ENCODE measurements around the gene POU6F2.
A peak's percentile ranks its signal among the peaks of the same experiment; 100 is the strongest.

The POU6F2 gene

GRCh38 chr7:39261771-39262170 lies 284.1 kb downstream of the POU6F2 start:
- DNase-seq: no peak

- DNase-seq: no peak
These were observed 288.2 kb downstream of the POU6F2 start for GRCh38 chr7:39265641-39266591.

- DNase-seq: no peak
These were observed 291.3 kb downstream of the POU6F2 start for GRCh38 chr7:39269034-39269433.

GRCh38 chr7:39270018-39270417 lies 292.3 kb downstream of the POU6F2 start:
- no peak for DNase-seq

DNA sequence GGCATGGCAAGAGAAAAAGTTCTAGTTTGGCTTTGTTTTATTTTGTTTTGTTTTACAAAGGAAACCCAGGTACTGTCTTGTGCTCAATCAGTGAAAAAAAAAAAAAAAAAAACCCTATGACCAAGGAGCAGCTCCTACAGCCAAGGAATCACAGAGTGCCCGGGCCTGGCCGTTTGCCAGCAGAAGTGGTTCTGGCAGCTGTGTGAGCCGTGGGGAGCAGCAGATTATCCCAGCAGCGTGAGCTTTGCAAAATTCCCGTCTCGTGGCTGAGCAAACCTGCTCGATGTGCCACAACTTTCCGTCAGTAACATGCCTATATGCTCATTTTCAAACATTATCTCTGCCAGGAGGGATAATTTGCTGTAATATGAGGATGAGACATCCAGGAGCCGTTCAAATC lies 293.7 kb downstream of the POU6F2 start:
- DNase-seq: peak; percentile 85

DNA sequence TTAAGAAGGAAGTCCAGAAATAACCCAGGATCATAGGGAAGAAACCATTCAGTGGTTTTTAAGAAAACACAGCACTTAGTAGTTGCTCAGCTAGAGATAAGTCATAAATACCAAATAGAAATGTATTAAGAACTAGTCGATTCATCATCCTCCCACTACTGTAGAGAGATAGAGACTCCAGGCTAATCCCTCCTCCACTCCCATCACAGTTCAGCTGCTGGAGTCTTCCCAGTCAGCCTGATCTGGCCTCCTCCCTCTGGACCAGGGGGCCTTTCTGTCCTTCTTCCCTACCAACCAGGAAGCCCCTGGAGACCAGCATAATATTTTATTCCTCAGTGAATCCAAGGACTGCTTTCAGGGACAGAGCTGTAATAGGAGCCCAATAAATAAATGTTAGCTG lies 294.4 kb downstream of the POU6F2 start:
- no peak for DNase-seq

DNA sequence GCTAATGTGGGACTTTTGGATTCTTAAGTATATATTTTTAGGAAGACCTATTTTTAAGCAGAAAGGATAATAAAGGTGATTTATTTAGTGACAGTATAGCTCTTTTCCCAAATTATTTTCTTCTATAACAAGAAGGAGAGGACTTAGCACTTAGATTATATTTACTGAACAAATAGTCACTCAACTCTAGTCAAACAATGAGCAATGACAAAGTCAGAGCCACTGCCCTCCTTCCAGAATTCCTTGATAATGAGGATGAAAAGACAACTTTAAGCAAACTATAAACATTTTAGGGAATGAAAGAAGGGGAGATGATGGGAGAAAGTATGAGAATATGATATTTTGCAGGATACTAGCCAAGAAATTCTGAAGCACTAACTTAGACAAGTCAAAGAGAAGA lies 295.0 kb downstream of the POU6F2 start:
- DNase-seq: no peak

DNA sequence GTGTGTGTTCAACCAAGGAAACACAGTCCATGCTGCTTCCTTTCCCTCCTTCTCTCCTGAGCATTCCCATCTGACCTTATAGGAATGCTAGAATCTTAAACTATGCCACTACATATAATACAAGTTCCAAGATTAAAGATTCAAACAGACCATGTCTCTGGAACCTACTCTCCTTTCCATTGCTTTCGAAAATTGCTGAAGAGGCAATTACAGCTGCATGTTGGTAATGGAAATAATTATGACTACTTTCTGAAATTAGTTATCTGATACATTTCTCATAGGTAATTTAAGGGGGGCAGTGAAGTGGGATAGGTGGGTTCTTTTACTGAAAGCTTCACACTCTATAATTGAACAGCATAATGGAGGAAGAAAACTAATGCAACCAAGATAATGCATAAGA lies 302.6 kb downstream of the POU6F2 start:
- DNase-seq: no peak

DNA sequence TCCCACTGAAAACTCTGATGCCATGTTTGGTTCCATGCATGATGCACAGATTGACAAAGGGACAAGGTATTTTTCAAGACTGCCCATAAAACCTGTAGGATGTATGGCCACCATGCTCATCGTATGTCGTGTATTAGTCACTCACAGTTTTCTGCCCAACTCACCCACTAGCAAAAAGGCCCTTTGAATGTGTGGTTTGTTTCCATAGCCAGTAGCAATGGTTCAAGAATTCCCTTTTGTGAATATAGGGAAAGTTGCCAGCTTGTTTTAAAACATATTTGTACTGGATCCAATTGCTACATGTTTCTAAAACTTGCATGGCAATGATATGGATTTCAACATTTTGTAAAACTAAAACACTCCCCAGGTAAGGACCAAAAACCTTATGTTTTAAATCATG lies 307.5 kb downstream of the POU6F2 start:
- DNase-seq: no peak

- DNase-seq: no peak
These were observed 310.6 kb downstream of the POU6F2 start for GRCh38 chr7:39288303-39288702.

DNA sequence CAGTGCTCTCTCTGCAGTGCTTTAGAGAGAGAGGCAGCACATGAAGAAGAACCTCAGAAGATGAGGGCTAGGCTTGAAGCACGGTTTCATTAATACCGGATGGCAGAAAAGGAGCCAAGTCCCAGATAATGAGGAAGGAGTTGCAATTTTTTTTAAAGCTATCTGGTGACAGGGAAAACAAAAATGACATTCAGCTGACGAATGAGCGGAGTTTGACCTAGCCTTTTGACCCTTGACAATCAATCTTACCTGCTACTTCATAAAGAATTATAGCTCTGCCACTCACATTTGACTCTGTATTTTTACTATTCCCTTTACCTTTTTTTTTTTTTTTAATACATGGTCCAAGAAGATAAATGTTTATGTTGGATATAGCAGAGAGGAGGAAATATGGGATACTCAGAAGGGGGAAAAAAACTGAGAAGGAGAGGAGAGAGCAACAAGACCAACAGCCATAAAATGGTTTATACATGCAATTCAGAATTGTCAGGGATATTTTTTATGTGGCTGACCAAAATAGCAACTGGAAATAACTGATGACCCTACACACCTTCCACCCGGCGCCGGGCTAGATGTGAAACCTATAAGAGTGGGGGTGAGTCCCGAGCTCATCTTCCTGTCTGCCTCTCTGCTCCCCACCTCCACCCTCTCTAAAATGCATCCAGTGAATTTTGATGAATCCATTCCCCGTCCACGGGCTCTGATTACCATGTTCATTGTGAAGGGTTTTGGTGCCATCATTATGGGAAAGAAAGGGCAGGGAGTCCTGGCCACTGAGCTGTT lies 314.1 kb downstream of the POU6F2 start:
- DNase-seq: no peak

DNA sequence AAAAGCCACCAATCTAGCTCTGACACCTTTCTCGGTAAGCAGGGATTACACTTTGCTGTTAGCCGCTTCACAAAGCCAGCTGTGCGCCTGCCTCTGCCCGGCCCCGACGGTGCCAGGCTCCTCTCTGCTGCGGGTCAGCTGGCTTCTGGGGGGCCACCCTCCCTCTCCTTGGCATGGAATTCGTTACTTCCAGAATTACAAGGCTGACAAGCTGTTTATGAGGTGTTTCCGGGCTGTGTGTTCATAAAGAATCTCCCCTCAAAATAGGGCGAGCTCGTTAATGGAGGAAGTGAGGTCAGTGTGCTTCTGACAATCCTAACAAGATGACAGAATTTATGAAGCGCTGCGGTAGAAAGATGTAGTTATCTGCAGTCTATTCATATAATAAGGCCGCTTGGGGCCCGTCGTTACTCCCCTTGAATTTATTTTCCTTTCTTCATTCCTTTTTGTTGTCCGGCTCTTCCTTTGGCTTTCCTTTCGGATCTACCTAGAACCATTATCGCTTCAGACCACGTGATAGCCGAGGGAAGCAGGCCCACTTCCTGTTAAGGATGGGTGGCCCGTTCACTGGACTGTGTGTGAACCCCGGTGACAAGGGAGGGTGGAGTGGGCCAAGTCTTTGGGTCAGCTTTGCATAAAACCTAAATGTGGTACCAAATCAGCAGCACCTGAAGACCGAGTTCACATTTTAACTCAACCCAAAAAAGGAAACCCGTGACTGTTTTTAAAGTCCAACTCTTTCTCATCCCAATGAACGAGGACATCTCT lies 315.5 kb downstream of the POU6F2 start:
- no peak for DNase-seq

DNA sequence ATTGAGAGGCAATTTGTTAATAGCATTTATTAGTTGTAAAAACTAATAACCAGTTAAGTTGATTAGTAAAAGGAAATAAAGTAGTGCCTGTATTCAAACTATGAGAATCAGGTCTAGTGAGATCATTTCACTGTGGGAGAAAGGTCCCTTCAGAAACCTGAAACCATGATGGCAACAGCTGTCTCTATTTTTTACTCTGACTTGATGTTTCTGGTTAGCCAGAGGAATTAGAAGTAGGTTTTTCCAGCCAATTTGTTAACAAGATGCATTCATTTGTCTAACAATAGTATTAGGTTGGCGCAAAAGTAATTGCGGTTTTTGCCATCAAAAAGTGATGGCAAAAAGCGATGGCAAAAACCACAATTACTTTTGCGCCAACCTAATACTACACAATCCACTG lies 316.3 kb downstream of the POU6F2 start:
- no peak for DNase-seq

DNA sequence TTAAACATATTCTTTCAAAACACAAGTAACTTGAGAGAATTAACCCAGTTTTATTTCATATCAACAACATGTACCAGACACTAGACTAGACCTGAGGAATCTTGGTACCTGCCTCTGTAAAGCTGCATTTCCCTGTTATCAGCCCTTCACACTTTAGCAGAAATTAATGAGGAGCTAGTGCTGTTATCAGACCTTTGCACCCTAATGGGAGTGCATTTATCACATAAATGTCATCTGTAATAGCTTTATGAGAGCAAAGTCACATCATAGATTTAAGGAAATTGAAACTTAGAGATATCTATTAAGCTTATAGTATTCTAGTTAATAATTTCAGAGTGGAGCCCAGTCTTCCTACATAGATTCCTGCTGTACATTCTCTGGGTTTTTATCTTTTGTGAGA lies 318.1 kb downstream of the POU6F2 start:
- DNase-seq: no peak

DNA sequence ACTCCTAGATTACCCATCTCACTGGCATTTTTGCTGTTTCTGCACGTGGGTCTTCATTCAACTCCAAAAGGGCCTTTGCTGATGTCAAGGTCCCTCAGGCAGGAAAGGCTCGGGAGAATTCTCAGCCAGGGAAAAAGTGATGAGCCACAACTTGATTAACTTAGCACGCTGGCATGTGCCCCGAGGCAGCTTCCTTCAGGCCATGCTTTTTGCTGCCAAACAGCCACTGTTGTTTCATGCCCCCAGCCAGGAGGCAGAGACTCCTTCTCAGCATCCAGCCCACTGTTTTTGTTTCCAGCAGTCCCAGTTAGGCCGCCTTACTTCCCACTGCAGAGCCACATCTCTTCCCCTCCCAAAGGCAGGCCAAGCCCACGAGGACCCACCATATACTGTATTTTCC lies 322.0 kb downstream of the POU6F2 start:
- DNase-seq: no peak

- no peak for DNase-seq
These were observed 322.6 kb downstream of the POU6F2 start for GRCh38 chr7:39300276-39300675.

- no peak for DNase-seq
These were observed 323.8 kb downstream of the POU6F2 start for GRCh38 chr7:39301543-39301942.

- no peak for DNase-seq
These were observed 326.5 kb downstream of the POU6F2 start for GRCh38 chr7:39304178-39304577.

- no peak for DNase-seq
These were observed 327.1 kb downstream of the POU6F2 start for GRCh38 chr7:39304668-39305405.

DNA sequence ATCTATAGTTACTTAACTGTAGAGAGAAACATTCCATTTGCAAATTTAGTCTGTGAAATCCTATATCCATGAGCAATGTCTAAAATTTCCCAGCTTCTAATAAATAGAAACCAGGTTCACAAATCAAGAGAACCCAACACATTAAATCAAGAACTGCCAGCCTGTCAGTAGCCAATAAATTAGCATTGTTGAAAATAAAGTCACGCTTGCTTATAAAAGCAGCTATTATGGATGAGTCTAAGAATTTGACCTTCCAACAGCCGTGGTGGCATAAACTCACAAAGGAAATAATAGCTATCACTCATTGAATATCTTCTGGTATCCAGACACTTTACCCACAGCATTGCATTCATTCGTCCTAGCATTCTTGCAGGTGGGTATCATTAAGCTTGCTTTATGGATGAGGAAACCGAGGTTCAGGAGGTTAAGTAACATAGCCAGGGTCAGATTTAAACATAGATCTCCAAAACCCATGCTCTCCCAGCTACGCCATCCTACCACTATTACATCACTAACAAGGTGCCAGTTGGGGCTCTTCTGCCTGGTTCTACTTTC lies 328.4 kb downstream of the POU6F2 start:
- DNase-seq: no peak

DNA sequence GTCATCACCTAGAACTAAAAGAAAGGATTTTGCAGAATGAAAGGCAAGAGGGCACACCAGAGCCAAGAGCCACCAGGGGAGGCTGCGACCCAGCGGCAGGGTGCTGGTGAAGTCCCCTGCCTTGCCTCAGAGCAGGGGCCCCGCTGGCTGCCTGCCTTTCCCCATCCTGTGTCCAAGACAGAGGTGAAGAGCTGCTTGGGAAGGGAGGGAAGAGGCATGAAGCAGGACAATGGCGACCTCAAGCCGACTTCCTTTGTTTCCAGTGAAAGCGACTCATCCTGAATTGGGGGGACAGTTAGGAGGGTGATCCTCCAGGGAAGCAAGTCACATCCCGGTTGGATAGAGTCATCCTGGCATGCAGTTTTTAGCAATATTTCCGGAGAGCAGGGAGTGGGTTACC lies 333.0 kb downstream of the POU6F2 start:
- DNase-seq: no peak

- no peak for DNase-seq
These were observed 334.7 kb downstream of the POU6F2 start for GRCh38 chr7:39312254-39312989.
